NCI-H345 treated with DMSO at 0.1 percent for 48 hours (cell line): ENCODE results near the gene ROR2.

ENCODE experiments used
- DNase-seq: peaks from one replicate; lab custom pipeline; 2025; ENCODE audit not compliant: unreplicated experiment; lab: John Stamatoyannopoulos, UW

The ROR2 gene

GRCh38 chr9:91589101-91589553 lies 360.9 kb downstream of the ROR2 start:
- no peak for DNase-seq

GRCh38 chr9:91586282-91586681 lies 363.7 kb downstream of the ROR2 start:
- no peak for DNase-seq

GRCh38 chr9:91583966-91584365 lies 366.1 kb downstream of the ROR2 start:
- no peak for DNase-seq

GRCh38 chr9:91583161-91583875 lies 366.7 kb downstream of the ROR2 start:
- no peak for DNase-seq

- no peak for DNase-seq
These were observed 367.8 kb downstream of the ROR2 start for GRCh38 chr9:91582181-91582580.

- no peak for DNase-seq
These were observed 369.9 kb downstream of the ROR2 start for GRCh38 chr9:91580136-91580535.

- no peak for DNase-seq
These were observed 371.1 kb downstream of the ROR2 start for GRCh38 chr9:91578911-91579310.

- DNase-seq = no peak
These were observed 372.4 kb downstream of the ROR2 start for GRCh38 chr9:91577633-91578061.

- DNase-seq = no peak
These were observed 377.2 kb downstream of the ROR2 start for GRCh38 chr9:91572811-91573210.

GRCh38 chr9:91572044-91572443 lies 378.0 kb downstream of the ROR2 start:
- DNase-seq = peak; percentile 66

GRCh38 chr9:91571036-91571435 lies 379.0 kb downstream of the ROR2 start:
- no peak for DNase-seq

GRCh38 chr9:91567642-91568274 lies 382.3 kb downstream of the ROR2 start:
- DNase-seq = no peak

GRCh38 chr9:91564081-91564670 lies 385.9 kb downstream of the ROR2 start:
- DNase-seq = no peak

- no peak for DNase-seq
These were observed 387.6 kb downstream of the ROR2 start for GRCh38 chr9:91562416-91562815.

- DNase-seq = no peak
These were observed 389.7 kb downstream of the ROR2 start for GRCh38 chr9:91560301-91560700.

GRCh38 chr9:91558879-91559278 lies 391.1 kb downstream of the ROR2 start:
- DNase-seq = no peak

GRCh38 chr9:91558395-91558794 lies 391.6 kb downstream of the ROR2 start:
- DNase-seq = no peak

- DNase-seq = no peak
These were observed 392.7 kb downstream of the ROR2 start for GRCh38 chr9:91557327-91557726.

GRCh38 chr9:91555132-91555531 lies 394.9 kb downstream of the ROR2 start:
- no peak for DNase-seq

GRCh38 chr9:91549177-91549576 lies 400.9 kb downstream of the ROR2 start:
- no peak for DNase-seq

- no peak for DNase-seq
These were observed 402.9 kb downstream of the ROR2 start for GRCh38 chr9:91547081-91547480.

GRCh38 chr9:91546574-91546973 lies 403.5 kb downstream of the ROR2 start:
- no peak for DNase-seq
